Activated CD4-positive, alpha-beta T cell treated with anti-CD3 and anti-CD28 coated beads, Interleukin-2, Interleukin-4, amounts not matched to agents 100 ng/mL and 50 ng/mL, durations not matched to agents 16 hours and 8 hours (primary cell): ENCODE measurements around the gene RIN1.
"Not testable (repeated sequence)": the region's sequence is repeated elsewhere in the genome, so short reads cannot be mapped to it uniquely, and the experiment has no call there.

Experiments used
- DNase-seq: peaks from one replicate; pipeline ENCODE4 v3.0.0-alpha.2; 2020; ENCODE audit warnings: low spot score

The RIN1 gene

DNA sequence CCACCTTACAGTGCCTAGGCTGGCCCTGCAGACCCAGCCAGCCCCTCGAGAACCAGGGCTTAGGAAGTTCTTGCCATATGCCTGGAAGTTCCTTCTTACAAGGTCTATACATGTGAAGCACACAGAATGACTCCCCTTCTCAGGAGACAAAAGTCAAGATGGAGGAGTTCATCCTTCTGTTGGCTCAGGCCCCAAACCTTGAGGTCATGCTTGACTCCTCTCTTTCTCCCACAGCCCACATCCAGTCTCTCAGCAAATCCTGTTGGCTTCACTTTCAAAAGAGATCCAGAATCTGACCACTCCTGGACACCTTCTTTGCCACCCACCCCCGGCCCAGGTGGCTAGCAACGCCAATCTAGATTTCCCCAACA is 17.6 kb downstream of the RIN1 start:
- DNase-seq = no peak

DNA sequence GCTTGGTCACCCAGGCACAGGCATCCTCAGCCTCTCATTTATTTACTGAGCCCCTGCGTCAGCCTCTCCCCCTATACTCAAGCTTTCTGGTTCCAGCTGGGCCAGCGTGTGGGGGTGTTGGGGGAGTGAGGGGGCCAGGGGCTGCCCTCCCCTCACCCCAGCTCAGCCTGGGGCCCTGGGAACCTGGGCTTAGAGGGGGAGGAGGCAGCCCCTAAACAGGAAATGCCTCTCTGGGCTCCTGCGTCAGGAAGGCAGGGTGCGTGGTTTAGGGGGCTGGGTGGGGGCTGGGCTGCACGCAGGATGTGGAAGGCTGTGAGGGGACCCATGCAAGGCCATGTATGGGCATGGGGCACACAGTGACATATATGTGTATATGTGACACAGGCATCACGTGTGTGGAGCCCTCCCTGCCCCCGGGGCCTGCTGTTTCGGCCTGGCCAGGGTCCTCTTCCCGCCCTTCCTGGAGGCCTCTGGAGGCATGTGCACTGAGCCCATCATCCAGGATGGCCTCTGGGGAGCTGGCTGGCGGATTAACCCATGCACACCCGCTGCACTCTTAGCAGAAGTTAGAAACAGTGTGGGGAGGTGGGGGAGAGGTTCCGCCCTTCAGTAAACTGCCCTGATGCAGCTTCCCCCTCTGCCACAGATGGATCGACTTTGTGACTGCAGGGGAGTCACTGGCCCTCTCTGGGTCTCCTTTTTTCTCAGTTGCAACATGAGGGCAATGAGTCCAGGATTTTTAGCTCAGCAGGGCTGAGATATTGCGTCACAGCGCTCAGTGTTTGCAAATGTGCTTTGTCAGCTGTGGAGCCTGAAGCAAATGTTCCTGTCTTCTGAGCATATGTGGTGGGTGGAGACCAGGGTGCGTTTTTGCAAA is 18.3 kb downstream of the RIN1 start:
- no peak for DNase-seq

DNA sequence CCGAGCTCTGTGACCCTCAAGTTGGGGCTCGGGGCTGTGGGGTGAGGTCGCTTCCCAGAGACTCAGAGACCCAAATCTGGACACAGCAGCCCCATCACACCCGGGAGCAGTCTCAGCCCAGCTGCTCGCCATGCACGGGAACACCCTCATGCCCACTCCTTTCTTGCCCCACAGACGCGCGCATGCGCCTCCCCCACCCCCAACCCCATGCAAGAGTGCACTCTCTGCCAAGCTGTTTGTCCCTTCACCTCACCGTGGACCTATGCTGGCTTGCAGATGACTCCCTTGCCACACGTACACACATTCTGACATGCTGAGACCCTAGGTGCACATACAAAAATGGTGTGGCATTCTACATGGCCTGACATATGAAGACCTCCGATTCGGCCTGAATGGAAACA is 18.9 kb downstream of the RIN1 start:
- DNase-seq = no peak

GRCh38 chr11:66316849-66317251 is 19.4 kb downstream of the RIN1 start, which contains the start of gene CD248:
CD248 (minus strand) TSS chr11:66317044; CDS start chr11:66317027, 17 bp downstream.
- DNase-seq = no peak

- DNase-seq = no peak
These were observed 20.1 kb downstream of the RIN1 start for GRCh38 chr11:66315921-66316811.

DNA sequence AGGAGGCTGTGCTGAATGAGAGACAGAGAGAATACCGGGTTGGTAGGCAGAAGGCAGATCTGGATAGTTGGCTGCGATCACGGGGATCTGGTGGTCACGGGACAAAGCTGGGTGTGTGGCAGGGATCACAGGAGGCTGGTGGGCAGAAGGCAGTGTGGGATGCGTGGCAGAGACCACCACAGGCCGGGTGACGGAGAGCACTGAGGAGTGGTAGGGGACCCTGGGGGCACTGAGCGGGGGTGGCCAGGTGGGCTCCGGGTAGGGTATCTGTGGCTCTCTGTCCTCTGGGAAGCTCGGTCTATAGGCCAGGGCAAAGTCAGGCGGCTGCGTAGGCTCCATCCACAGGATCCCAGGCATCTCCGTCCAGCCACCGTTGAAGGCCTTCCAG is 20.7 kb downstream of the RIN1 start:
- DNase-seq = no peak

GRCh38 chr11:66314561-66315497 is 21.4 kb downstream of the RIN1 start:
- DNase-seq = no peak

DNA sequence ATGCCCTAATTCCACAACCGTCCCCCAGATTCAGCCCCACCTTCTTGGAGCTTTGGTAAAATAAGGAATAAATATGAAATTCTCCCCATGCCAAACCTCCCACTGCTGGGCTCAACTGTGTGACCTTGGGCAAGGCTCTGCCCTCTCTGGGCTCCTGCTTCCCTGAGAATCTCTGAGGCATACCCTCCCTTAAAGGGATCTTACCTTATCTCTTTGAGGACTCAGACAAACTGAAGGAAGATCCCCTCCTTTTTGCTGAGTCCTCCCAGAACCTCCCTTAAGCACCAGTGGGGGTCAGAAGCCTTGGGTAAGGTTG is 22.1 kb downstream of the RIN1 start:
- DNase-seq = no peak

- DNase-seq = no peak
These were observed 22.7 kb downstream of the RIN1 start for GRCh38 chr11:66313321-66314185.

DNA sequence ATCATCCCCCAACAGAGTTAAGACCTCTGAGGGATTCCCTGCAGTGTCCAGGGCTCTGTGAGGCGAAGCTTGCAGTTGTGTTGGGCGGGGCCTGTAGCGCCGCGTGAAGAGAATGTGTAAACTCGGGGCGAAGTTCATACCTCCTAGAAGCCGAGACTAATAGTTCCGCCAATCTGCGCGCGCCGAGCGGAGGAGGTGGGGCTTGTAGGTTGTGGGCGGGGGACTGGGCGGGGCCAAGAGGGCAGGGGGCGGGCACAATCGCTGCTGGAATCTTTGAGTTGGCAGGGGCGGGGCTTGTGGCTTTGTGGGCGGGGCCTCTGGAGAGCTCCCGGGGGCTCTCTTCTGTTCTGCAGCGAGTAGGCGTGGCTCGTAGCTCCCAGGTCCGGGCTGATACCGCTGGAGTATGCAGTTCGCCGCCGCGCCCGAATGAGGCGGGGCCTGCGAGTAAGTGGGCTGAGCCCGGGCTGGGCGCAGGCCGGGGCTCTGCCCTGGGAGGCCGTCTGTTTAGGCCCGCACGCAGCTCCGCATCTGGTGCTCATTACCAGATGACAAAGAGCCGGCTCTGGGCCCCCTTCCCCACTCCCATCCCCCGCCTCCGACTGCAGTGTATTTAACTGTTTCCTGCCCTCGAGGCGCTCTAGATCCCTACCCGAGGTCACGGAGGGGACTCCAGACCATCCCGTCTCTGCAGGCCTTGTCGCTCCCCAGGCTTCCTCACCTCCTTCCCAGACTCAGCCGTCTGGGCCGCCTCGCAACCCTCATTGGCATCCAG is 23.5 kb downstream of the RIN1 start:
- DNase-seq = peak; percentile 96

DNA sequence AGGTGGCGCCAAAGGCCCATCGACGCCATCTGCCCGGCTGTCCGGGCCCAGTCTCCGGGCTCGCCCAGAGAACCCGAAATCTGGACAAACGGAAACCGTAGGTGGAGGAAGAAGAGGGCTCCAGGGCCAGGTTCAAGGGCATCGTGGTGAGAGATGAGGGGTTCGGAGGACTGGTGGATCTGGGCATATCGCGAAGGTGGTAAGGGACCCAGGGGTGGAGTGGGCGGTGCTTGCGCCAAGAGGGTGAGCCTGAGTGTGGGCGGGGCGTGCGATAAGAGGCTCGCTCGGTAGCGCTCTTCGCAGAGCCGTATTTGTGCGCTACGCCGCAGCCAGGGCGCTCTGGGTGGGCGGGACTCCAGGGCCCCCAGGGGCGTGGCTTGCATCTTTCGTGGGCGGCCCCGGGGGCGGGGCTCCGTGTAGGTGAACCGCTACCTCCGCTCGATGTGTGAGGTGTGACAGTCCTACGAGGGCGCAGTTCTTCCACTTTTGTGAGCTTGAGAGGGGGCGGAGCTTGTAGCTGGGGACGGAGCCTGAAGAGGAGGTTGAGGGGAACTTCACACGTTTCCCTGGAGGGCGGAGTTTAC is 24.2 kb downstream of the RIN1 start:
- DNase-seq = peak; percentile 95

DNA sequence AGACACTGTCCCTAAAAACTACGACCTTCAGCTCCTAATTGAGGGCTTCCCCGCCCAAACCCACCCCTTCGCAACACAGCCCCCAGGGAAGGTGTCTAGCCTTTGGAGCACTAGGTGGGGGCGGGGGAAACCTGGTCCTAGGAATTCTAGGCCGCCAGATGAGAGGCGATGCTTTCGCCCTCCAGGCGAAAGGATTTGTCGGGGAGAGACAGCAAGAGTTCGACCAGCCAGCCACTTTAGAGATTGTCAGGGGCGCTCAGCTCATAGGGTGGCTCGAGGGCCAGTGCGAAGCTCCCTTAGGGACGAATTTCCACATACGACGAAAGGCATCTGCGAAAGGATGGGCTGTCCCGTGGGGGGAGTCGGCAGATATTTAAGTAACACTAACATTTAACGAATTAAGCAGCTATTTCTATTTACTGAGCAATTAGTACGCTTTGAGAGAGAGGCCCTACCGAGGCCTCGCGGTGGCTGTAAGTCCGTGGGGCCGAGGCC is 24.7 kb downstream of the RIN1 start:
- DNase-seq = no peak

GRCh38 chr11:66310803-66311440 is 25.3 kb downstream of the RIN1 start:
- not testable (repeated sequence) for DNase-seq

DNA sequence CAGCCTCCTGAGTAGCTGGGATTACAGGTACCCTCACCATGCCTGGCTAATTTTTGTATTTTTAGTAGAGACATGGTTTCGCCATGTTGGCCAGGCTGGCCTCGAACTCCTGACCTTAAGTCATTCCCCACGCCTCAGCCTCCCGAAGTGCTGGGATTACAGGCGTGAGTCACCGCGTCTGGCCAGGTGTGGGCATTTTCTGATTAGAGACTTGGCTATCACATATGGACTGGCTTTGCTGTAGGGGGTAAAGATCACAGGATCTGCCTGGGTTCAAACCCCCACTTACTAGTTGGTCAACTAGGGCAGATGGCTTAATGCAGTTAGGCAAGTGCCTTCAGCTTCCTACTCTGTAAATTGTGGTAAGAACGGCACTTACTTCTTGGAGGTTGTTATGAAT is 25.9 kb downstream of the RIN1 start:
- no peak for DNase-seq

DNA sequence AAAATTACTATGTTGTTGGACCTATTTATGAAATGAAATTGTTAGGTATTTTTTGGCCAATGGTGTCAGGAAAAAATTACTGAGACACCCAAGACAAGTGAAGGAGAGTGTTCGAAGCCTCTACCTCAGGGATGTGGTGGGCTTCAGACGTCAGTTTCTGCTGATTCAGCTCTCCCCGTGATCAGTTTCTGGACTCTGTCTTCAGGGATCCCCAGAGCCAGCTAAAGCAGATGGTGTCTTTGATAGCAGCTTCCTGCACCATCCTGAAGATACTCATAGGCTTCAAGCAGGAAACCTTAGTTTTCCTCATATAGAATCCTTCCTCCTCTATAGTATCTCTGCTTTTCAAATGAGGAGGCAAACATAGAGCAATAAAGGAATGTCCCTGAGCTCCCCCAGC is 26.8 kb downstream of the RIN1 start:
- no peak for DNase-seq

DNA sequence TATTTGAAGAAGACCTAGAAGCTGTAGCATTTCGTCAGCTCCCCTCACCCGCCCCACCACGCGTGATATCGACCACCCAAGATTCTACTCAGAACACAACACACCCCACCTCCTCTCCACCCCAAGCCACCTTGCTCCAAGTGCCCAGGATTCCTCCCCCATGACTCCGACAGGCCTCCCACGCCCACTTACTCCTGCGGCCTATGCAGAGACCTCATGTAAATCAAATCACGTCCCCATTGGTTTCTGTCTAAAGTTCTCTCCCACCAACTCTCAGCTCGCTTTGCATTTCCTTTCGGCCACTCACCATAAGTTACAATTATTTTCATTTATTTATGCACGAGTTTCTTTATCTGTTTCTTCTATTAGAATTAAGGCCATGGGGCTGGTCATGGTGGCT is 33.6 kb downstream of the RIN1 start:
- no peak for DNase-seq

DNA sequence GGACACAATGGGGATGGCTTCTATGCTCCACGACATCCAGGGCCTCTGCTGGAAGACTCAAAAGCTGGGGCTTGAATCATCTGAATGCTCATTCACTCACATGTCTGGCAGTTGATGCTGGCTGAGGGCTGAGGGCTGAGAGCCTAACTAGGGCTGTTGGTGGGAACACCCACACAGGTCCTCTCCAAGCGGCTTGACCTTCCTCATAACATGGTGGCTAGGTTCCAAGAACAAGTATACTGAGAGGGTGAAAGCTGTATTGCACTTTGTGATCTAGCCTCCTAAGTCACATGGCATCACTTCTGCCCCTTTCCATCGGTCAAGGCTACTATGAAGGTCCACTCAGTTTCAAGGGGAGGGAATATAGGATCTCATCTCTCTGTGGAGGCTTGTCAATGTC is 37.0 kb downstream of the RIN1 start:
- no peak for DNase-seq

GRCh38 chr11:66297610-66298009 is 38.6 kb downstream of the RIN1 start:
- no peak for DNase-seq
